ENCODE measurements around the gene WWOX.

GRCh38 chr16:78432451-78432850 is 333.0 kb downstream of the WWOX start:
- TF ChIP-seq, protein P1, sequence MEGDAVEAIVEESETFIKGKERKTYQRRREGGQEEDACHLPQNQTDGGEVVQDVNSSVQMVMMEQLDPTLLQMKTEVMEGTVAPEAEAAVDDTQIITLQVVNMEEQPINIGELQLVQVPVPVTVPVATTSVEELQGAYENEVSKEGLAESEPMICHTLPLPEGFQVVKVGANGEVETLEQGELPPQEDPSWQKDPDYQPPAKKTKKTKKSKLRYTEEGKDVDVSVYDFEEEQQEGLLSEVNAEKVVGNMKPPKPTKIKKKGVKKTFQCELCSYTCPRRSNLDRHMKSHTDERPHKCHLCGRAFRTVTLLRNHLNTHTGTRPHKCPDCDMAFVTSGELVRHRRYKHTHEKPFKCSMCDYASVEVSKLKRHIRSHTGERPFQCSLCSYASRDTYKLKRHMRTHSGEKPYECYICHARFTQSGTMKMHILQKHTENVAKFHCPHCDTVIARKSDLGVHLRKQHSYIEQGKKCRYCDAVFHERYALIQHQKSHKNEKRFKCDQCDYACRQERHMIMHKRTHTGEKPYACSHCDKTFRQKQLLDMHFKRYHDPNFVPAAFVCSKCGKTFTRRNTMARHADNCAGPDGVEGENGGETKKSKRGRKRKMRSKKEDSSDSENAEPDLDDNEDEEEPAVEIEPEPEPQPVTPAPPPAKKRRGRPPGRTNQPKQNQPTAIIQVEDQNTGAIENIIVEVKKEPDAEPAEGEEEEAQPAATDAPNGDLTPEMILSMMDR (IDR thresholded peaks at IDR 0.05; ENCODE audit: borderline replicate concordance, extremely low read depth, low read length, poor library complexity, severe bottlenecking), result no peak
- TF ChIP-seq EZH2 (IDR thresholded peaks at IDR 0.05; ENCODE audit: borderline replicate concordance, low read depth, low read length, severe bottlenecking), result no peak
